Endothelial cell of umbilical vein (primary cell): ENCODE results near the gene SLC9A9. TPM values are rescaled to one million over a fixed set of nuclear protein-coding genes. Genes with fewer than 3 reads are reported as not detected.

Experiments
- BruUV-seq: library from RNA; stranded (reverse); fragments of 400-500 nt; replicated peaks from 2 replicates; lab custom pipeline; 2021; lab: Mats Ljungman, UMichigan
- CTCF ChIA-PET: fragments of 300-600, 350-600 bp; sonication (Branson Sonifier 250); formaldehyde crosslinking; loops from one replicate; lab custom pipeline; 2021; ENCODE audit warnings: antibody characterized with exemption, inconsistent platforms; lab: Charles Lee
- POLR2A ChIA-PET: fragments of 300-600, 350-600 bp; sonication (Branson Sonifier 250); formaldehyde crosslinking; loops from one replicate; lab custom pipeline; 2021; ENCODE audit warnings: antibody characterized with exemption, inconsistent platforms; lab: Charles Lee
- DNase-seq: peaks from one replicate; pipeline ENCODE4 v3.0.0-alpha.2; 2011; ENCODE audit warnings: low read depth, low spot score
- FAIRE-seq: peaks from 2 replicates; lab custom pipeline; 2011; peaks lifted over from hg19 to GRCh38; lab: Jason Lieb, UNC
- H2AFZ ChIP-seq: 2 replicates; pipeline ENCODE4 v1.6.0; 2012; ENCODE audit warnings: low read depth, low read length, control low read depth, inconsistent platforms
- H3K27ac ChIP-seq: 2 replicates; pipeline ENCODE4 v1.5.1; 2011; ENCODE audit warnings: low read depth, mild to moderate bottlenecking, control low read depth, low read length, moderate library complexity; ENCODE audit not compliant: insufficient read depth
- H3K27me3 ChIP-seq, 2 experiments: 2 replicates each; pipeline versions ENCODE4 v1.6.0 to v1.6.1; 2011; ENCODE audit warnings: low read length in 2 of 2, mixed read lengths in 1 of 2; ENCODE audit not compliant: control insufficient read depth in 2 of 2, insufficient read depth in 2 of 2
- H3K36me3 ChIP-seq, 2 experiments: 2 replicates in 1 of 2; 3 replicates in 1 of 2; pipeline ENCODE4 v1.5.1; 2011; ENCODE audit warnings: low read length in 2 of 2, mild to moderate bottlenecking in 1 of 2, moderate library complexity in 1 of 2; ENCODE audit not compliant: control insufficient read depth in 2 of 2, insufficient read depth in 2 of 2; ENCODE audit errors: extremely low read depth in 1 of 2
- H3K4me1 ChIP-seq: 3 replicates; pipeline ENCODE4 v1.5.1; 2011; ENCODE audit warnings: mild to moderate bottlenecking, low read length; ENCODE audit not compliant: control insufficient read depth, insufficient read depth; ENCODE audit errors: extremely low read depth
- H3K4me2 ChIP-seq: 2 replicates; pipeline ENCODE4 v1.6.1; 2011; ENCODE audit warnings: low read length, control low read depth, mixed read lengths; ENCODE audit not compliant: insufficient read depth
- H3K4me3 ChIP-seq, 3 experiments: fragments of 200-600 bp in 1 of 3; sonication (generic), shearing (Covaris generic) in 1 of 3; replicated peaks in 1 of 3; 2 replicates each; pipeline ENCODE4 v1.5.1; 2011 to 2016; ENCODE audit warnings: control low read depth in 3 of 3, low read length in 3 of 3, mild to moderate bottlenecking in 2 of 3, inconsistent platforms in 1 of 3, low read depth in 1 of 3, moderate library complexity in 1 of 3; ENCODE audit not compliant: insufficient read depth in 1 of 3
- H3K79me2 ChIP-seq: 2 replicates; pipeline ENCODE4 v1.6.0; 2012; ENCODE audit warnings: low read length, inconsistent platforms; ENCODE audit not compliant: control insufficient read depth, insufficient read depth
- H3K9ac ChIP-seq: replicated peaks from 2 replicates; pipeline ENCODE3; 2011; ENCODE audit warnings: low read length, control low read depth; ENCODE audit not compliant: insufficient read depth; ENCODE audit errors: extremely low read depth
- H3K9me1 ChIP-seq: replicated peaks from 3 replicates; pipeline ENCODE4 v1.6.0; 2011; ENCODE audit warnings: mild to moderate bottlenecking, low read length; ENCODE audit not compliant: control insufficient read depth, insufficient read depth; ENCODE audit errors: extremely low read depth
- H3K9me3 ChIP-seq: replicated peaks from 2 replicates; pipeline ENCODE4 v1.5.1; 2012; ENCODE audit warnings: low read length, inconsistent platforms; ENCODE audit not compliant: control insufficient read depth, insufficient read depth
- H4K20me1 ChIP-seq: replicated peaks from 2 replicates; pipeline ENCODE3; 2011; ENCODE audit warnings: mild to moderate bottlenecking, low read length; ENCODE audit not compliant: control insufficient read depth, insufficient read depth; ENCODE audit errors: extremely low read depth
- CTCF ChIP-seq, 2 donors: IDR thresholded peaks; 1 replicate in 1 of 2; 2 replicates in 1 of 2; pipeline ENCODE4 v1.5.1; 2011; ENCODE audit warnings: low read length in 2 of 2, mild to moderate bottlenecking in 2 of 2, moderate library complexity in 2 of 2, control low read depth in 1 of 2, inconsistent platforms in 1 of 2, low read depth in 1 of 2; ENCODE audit not compliant: insufficient read depth in 1 of 2; ENCODE audit errors: extremely low read depth in 1 of 2
- EZH2 ChIP-seq: IDR thresholded peaks from 2 replicates; pipeline ENCODE4 v1.6.1; 2012; ENCODE audit warnings: borderline replicate concordance, low read depth, mild to moderate bottlenecking, moderate library complexity, low read length, inconsistent platforms; ENCODE audit not compliant: severe bottlenecking
- FOS ChIP-seq: IDR thresholded peaks from 2 replicates; pipeline ENCODE4 v1.6.1; 2011; ENCODE audit warnings: mild to moderate bottlenecking, low read length, moderate library complexity, borderline replicate concordance; ENCODE audit not compliant: insufficient read depth
- GATA2 ChIP-seq: IDR thresholded peaks from 2 replicates; pipeline ENCODE4 v1.7.0; 2011; ENCODE audit warnings: low read depth, mild to moderate bottlenecking, moderate library complexity, mixed read lengths, low read length; ENCODE audit not compliant: insufficient read length, insufficient read depth
- JUN ChIP-seq: IDR thresholded peaks from 2 replicates; pipeline ENCODE4 v1.6.1; 2011; ENCODE audit warnings: borderline replicate concordance, low read depth; ENCODE audit not compliant: insufficient read length, insufficient read depth
- MAX ChIP-seq: IDR thresholded peaks from 2 replicates; pipeline ENCODE4 v1.6.1; 2011; ENCODE audit not compliant: insufficient read depth, insufficient read length
- MYC ChIP-seq: IDR thresholded peaks from one replicate; pipeline ENCODE4 v1.6.1; 2011; ENCODE audit warnings: mild to moderate bottlenecking, low read depth, low read length
- POLR2A ChIP-seq: IDR thresholded peaks from 2 replicates; pipeline ENCODE4 v1.6.1; 2012; ENCODE audit warnings: low read depth, mild to moderate bottlenecking, control low read depth, low read length
- POLR2AphosphoS5 ChIP-seq: IDR thresholded peaks from 2 replicates; pipeline ENCODE4 v1.6.1; 2012; ENCODE audit warnings: low read depth, mild to moderate bottlenecking, control low read depth, low read length, moderate library complexity; ENCODE audit not compliant: insufficient read depth
- dilution Hi-C: fragments of 300-500 bp; cut with MboI; formaldehyde crosslinking; loops from one replicate; pipeline ENCODE4 v1.15.0; 2019; ENCODE audit warnings: low sequenced_read_pairs; ENCODE audit not compliant: extremely low pct_ligation_motif_present
- intact Hi-C: fragments of 100-400 bp; cut with micrococcal nuclease; formaldehyde crosslinking; loops from one replicate; pipeline ENCODE4 v1.10.0; 2022
- polyA plus RNA-seq, 4 experiments: library from polyadenylated mRNA; depleted of rRNA in 3 of 4; stranded (reverse) in 3 of 4; unstranded in 1 of 4; fragments of >200 nt; gene quantifications; 2 replicates each; pipeline versions ENCODE4 v1.2.1 to v1.2.3, GENCODE V29; 2011 to 2012; ENCODE audit warnings: missing spikeins in 1 of 4
- total RNA-seq: library from RNA; stranded (reverse); gene quantifications from 2 replicates; pipeline ENCODE4 v1.2.3, GENCODE V29; 2021

The SLC9A9 gene
- total and polyA plus RNA-seq, 2 donors (not counting 3 experiments of a cell fraction or from before 2014, with no cell fraction given), result 1.5 to 1.8 TPM

GRCh38 chr3:143247073-143247472 is 601.2 kb downstream of the SLC9A9 start:
- H3K9me3 ChIP-seq, result no peaks in the 10 kb centered on the region
- H3K9ac ChIP-seq, result no peak overlapping the region
- BruUV-seq, result no TSS peak
- no peaks in the 10 kb centered on the region for H3K36me3 ChIP-seq
- no peak overlapping the region for H3K27ac ChIP-seq
- H3K4me3 ChIP-seq, result no peak overlapping the region
- H3K4me1 ChIP-seq, result peaks cover 7% of the 10 kb centered on the region
- H2AFZ ChIP-seq, result no peak overlapping the region
- intact Hi-C loops (no loop called here), dilution Hi-C loops (no loop called here)
- H3K9me1 ChIP-seq, result no peaks in the 10 kb centered on the region
- FAIRE-seq, result no peak
- H3K79me2 ChIP-seq, result no peaks in the 10 kb centered on the region
- DNase-seq, result no peak
- H3K4me2 ChIP-seq, result no peak overlapping the region
- POLR2A ChIA-PET, result no interaction called here
- H4K20me1 ChIP-seq, result no peaks in the 10 kb centered on the region
- CTCF ChIA-PET, result no interaction called here
- TF ChIP-seq GATA2 (no peak), POLR2A (no peak), JUN (no peak), MYC (no peak), POLR2AphosphoS5 (no peak), FOS (no peak), EZH2 (no peak), MAX (no peak), CTCF (IDR thresholded peaks at IDR 0.05; ENCODE audit: extremely low read depth in 1 of 2, insufficient read depth in 1 of 2, low read depth in 1 of 2, low read length in 2 of 2) (no peak)
- no peaks in the 10 kb centered on the region for H3K27me3 ChIP-seq
